ENCODE results near the gene TBL1XR1. TPM values are rescaled to one million over a fixed set of nuclear protein-coding genes. Genes with fewer than 3 reads are reported as not detected.

The TBL1XR1 gene
- total RNA-seq, 1 donor from 2014 or later: 372 TPM

- H3K27ac Mint-ChIP-seq (ENCODE audit: unreplicated experiment): no peak overlapping the region
- no peak overlapping the region for H3K4me3 Mint-ChIP-seq (ENCODE audit: unreplicated experiment)
- no peaks in the 10 kb centered on the region for H3K36me3 Mint-ChIP-seq (ENCODE audit: low read depth)
- no peaks in the 10 kb centered on the region for H3K27me3 Mint-ChIP-seq (ENCODE audit: low read depth)
- peaks cover 8% of the 10 kb centered on the region for H3K4me1 Mint-ChIP-seq (ENCODE audit: low read depth)
- DNase-seq (ENCODE audit: low spot score): no peak
- no peak for TF ChIP-seq CTCF (IDR thresholded peaks at IDR 0.05)
- H3K9me3 Mint-ChIP-seq (ENCODE audit: low read depth): peaks cover 8% of the 10 kb centered on the region
Measured at GRCh38 chr3:177228601-177229190, 31.4 kb upstream of the TBL1XR1 start.

- TF ChIP-seq CTCF (IDR thresholded peaks at IDR 0.05): no peak
- Mint-ChIP-seq H3K4me1 (ENCODE audit: low read depth) (peaks cover 3% of the 10 kb centered on the region), H3K27me3 (ENCODE audit: low read depth) (no peaks in the 10 kb centered on the region), H3K27ac (ENCODE audit: unreplicated experiment) (no peak overlapping the region), H3K36me3 (ENCODE audit: low read depth) (no peaks in the 10 kb centered on the region), H3K4me3 (ENCODE audit: unreplicated experiment) (no peak overlapping the region), H3K9me3 (ENCODE audit: low read depth) (peaks cover 6% of the 10 kb centered on the region)
- DNase-seq (ENCODE audit: low spot score): no peak
Measured at GRCh38 chr3:177224414-177224813, 27.1 kb upstream of the TBL1XR1 start.

- no peak for DNase-seq (ENCODE audit: low spot score)
- H3K4me3 Mint-ChIP-seq (ENCODE audit: unreplicated experiment): no peak overlapping the region
- H3K36me3 Mint-ChIP-seq (ENCODE audit: low read depth): no peaks in the 10 kb centered on the region
- H3K4me1 Mint-ChIP-seq (ENCODE audit: low read depth): no peaks in the 10 kb centered on the region
- H3K27me3 Mint-ChIP-seq (ENCODE audit: low read depth): no peaks in the 10 kb centered on the region
- TF ChIP-seq CTCF (IDR thresholded peaks at IDR 0.05): no peak
- no peaks in the 10 kb centered on the region for H3K9me3 Mint-ChIP-seq (ENCODE audit: low read depth)
- no peak overlapping the region for H3K27ac Mint-ChIP-seq (ENCODE audit: unreplicated experiment)
Measured at GRCh38 chr3:177221744-177222143, 24.5 kb upstream of the TBL1XR1 start.

- Mint-ChIP-seq H3K4me1 (ENCODE audit: low read depth) (no peaks in the 10 kb centered on the region), H3K36me3 (ENCODE audit: low read depth) (no peaks in the 10 kb centered on the region), H3K27me3 (ENCODE audit: low read depth) (no peaks in the 10 kb centered on the region), H3K9me3 (ENCODE audit: low read depth) (no peaks in the 10 kb centered on the region), H3K27ac (ENCODE audit: unreplicated experiment) (no peak overlapping the region), H3K4me3 (ENCODE audit: unreplicated experiment) (no peak overlapping the region)
- no peak for DNase-seq (ENCODE audit: low spot score)
- TF ChIP-seq CTCF (IDR thresholded peaks at IDR 0.05): no peak
Measured at GRCh38 chr3:177220136-177220974, 23.1 kb upstream of the TBL1XR1 start.

- Mint-ChIP-seq H3K9me3 (ENCODE audit: low read depth) (no peaks in the 10 kb centered on the region), H3K27ac (ENCODE audit: unreplicated experiment) (no peak overlapping the region), H3K36me3 (ENCODE audit: low read depth) (no peaks in the 10 kb centered on the region), H3K27me3 (ENCODE audit: low read depth) (no peaks in the 10 kb centered on the region), H3K4me1 (ENCODE audit: low read depth) (peaks cover 14% of the 10 kb centered on the region), H3K4me3 (ENCODE audit: unreplicated experiment) (no peak overlapping the region)
- DNase-seq (ENCODE audit: low spot score): no peak
- no peak for TF ChIP-seq CTCF (IDR thresholded peaks at IDR 0.05)
Measured at GRCh38 chr3:177213801-177214535, 16.7 kb upstream of the TBL1XR1 start.
